GM19468 (cell line): Measurements from ENCODE around the gene TOX3.

Source experiments
- ATAC-seq: cut with Tn5 transposase; IDR thresholded peaks from one replicate; pipeline ENCODE4 v1.9.1; 2021; ENCODE audit warnings: mild to moderate bottlenecking, moderate library complexity, moderate number of reproducible peaks; ENCODE audit not compliant: unreplicated experiment; ENCODE audit errors: extremely low read depth

The TOX3 gene

GRCh38 chr16:52567193-52567592, 20.2 kb upstream of the TOX3 start:
- no peak for ATAC-seq

- ATAC-seq = no peak
These were observed 17.0 kb upstream of the TOX3 start for GRCh38 chr16:52563767-52564611.

- no peak for ATAC-seq
These were observed 15.8 kb upstream of the TOX3 start for GRCh38 chr16:52562770-52563169.

- no peak for ATAC-seq
These were observed 15.2 kb upstream of the TOX3 start for GRCh38 chr16:52561910-52562741.

GRCh38 chr16:52558448-52558847, 11.5 kb upstream of the TOX3 start:
- no peak for ATAC-seq

- no peak for ATAC-seq
These were observed 10.3 kb upstream of the TOX3 start for GRCh38 chr16:52557236-52557635.

GRCh38 chr16:52556083-52556482, 9.1 kb upstream of the TOX3 start:
- no peak for ATAC-seq

GRCh38 chr16:52555572-52555971, 8.6 kb upstream of the TOX3 start:
- ATAC-seq = no peak

GRCh38 chr16:52554334-52554733, 7.4 kb upstream of the TOX3 start:
- no peak for ATAC-seq

- no peak for ATAC-seq
These were observed 6.4 kb upstream of the TOX3 start for GRCh38 chr16:52553322-52553721.

GRCh38 chr16:52552643-52553042, 5.7 kb upstream of the TOX3 start:
- no peak for ATAC-seq

- ATAC-seq = no peak
These were observed 2.2 kb upstream of the TOX3 start for GRCh38 chr16:52549011-52549692.

GRCh38 chr16:52548261-52549010, 1.5 kb upstream of the TOX3 start:
- ATAC-seq = no peak

GRCh38 chr16:52547834-52548215, 882 bp upstream of the TOX3 start:
- ATAC-seq = no peak

- ATAC-seq = no peak
These were observed 496 bp downstream of the TOX3 start for GRCh38 chr16:52546291-52547003.

GRCh38 chr16:52545898-52546266, 1.1 kb downstream of the TOX3 start:
- ATAC-seq = no peak

- ATAC-seq = no peak
These were observed 1.6 kb downstream of the TOX3 start for GRCh38 chr16:52545222-52545897.

- no peak for ATAC-seq
These were observed 2.2 kb downstream of the TOX3 start for GRCh38 chr16:52544703-52545102.

- no peak for ATAC-seq
These were observed 3.3 kb downstream of the TOX3 start for GRCh38 chr16:52543654-52544053.
